GM12873 (cell line): ENCODE measurements around the gene FTCD.

Experiments
- TF ChIP-seq, protein P1 (sequence below): IDR thresholded peaks from 2 replicates; pipeline ENCODE4 v1.5.1; 2012; ENCODE audit warnings: low read depth, mild to moderate bottlenecking, moderate library complexity, low read length, control low read depth; ENCODE audit not compliant: insufficient read depth; ENCODE audit errors: missing control alignments

Gene FTCD

GRCh38 chr21:46095083-46095719, 60.2 kb downstream of the FTCD start:
- TF ChIP-seq, protein P1, sequence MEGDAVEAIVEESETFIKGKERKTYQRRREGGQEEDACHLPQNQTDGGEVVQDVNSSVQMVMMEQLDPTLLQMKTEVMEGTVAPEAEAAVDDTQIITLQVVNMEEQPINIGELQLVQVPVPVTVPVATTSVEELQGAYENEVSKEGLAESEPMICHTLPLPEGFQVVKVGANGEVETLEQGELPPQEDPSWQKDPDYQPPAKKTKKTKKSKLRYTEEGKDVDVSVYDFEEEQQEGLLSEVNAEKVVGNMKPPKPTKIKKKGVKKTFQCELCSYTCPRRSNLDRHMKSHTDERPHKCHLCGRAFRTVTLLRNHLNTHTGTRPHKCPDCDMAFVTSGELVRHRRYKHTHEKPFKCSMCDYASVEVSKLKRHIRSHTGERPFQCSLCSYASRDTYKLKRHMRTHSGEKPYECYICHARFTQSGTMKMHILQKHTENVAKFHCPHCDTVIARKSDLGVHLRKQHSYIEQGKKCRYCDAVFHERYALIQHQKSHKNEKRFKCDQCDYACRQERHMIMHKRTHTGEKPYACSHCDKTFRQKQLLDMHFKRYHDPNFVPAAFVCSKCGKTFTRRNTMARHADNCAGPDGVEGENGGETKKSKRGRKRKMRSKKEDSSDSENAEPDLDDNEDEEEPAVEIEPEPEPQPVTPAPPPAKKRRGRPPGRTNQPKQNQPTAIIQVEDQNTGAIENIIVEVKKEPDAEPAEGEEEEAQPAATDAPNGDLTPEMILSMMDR: no peak

DNA sequence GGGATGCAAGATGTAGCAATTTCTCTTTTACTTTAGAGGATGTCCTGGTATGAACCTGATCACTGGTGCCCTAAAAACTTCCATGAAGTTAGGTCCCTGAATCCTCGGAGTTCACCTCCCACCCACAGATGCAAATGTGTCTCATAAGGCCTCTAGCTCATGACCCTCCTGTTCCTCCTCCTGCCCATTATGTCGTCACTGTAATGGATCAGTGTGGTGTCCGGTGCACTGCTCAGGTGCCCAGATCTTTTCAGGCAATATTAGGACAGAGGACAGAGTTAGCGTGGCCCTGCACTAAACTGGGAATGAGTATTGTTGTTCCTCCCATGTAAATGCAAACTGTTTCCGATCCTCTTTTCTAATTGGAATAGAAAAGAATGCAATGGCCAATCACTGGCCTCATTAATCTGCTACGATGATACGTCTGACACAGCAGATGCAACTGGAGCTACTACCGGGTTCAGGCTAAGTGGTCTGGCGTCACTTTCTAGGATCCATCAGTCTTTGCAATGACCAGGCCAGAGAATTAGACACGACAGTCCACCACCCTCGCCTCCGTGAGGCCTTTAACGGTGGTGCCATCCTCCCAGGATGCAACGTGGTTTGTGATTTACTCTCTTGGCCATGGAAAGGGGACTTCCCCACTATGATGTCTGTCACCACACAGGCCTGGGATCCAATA, 60.8 kb downstream of the FTCD start:
- TF ChIP-seq, protein P1: no peak

GRCh38 chr21:46093668-46094400, 61.5 kb downstream of the FTCD start:
- TF ChIP-seq, protein P1: no peak

GRCh38 chr21:46092811-46093667, 62.3 kb downstream of the FTCD start:
- TF ChIP-seq, protein P1: no peak

DNA sequence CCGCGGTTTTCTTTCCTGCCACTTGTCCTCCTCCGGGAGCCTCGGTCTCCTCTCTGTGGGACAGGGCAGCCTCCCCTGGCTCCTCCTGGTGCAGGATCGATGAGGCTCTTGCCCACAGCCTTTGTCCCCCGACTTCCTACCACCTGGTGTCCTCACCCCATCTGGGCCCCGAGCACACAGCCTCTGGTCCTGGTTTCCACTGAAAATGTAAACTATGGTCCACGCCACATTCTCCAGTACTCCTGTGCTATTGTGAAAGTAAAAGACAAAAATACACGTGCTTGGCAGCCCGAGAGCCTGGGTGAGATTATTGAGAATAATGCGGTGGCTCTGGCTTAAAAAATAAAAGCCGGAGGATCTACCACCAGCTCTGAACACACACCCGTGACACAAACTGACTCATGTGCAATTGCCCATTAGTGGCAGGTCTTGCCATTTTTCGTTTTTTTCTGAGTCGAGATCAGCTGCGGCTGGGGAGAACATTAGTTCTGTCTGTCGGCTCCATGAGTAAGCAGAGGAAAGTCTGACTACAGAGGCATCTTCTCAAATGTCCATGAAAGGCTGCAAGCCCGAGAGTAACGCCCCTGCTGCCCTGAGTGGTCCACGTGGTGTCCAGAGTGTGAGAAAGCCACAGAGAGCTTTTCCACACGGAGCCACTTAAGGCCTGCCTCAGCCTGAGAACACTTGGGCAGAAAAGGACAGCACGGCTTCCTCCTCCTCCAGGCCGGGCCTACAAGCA, 63.2 kb downstream of the FTCD start:
- TF ChIP-seq, protein P1: no peak

DNA sequence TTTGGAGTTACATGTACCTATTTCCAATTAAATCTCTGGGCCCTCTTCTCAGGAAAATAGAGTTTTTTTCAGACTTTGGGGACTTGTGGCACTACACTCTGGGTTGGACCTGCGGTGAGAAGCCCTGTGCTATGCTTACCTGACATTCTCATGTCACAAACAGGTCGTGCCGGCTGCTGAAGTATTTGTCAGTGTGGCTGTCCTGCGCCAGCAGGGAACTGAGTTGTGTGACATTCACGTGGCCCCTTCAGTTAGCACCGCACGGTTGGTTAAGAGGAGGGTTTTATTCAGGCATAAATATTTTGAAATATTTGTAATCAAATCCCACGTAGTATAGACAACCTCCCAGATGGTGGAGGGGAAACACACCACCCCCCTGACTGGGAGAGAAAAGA, 63.8 kb downstream of the FTCD start:
- TF ChIP-seq, protein P1: no peak
